MCF 10A (cell line): ENCODE measurements around the gene ATP2A2. TPM values are rescaled to one million over a fixed set of nuclear protein-coding genes. Genes with fewer than 3 reads are reported as not detected.
"Not testable (repeated sequence)": the region's sequence is repeated elsewhere in the genome, so short reads cannot be mapped to it uniquely, and the experiment has no call there.

Source experiments
- BruUV-seq: library from RNA; stranded (reverse); fragments of 400-500 nt; replicated peaks from 2 replicates; lab custom pipeline; 2021; lab: Mats Ljungman, UMichigan
- CTCF ChIA-PET: fragments of 300-600 bp; sonication (Branson Sonifier 250); formaldehyde crosslinking; extraction: SDS; loops from one replicate; lab custom pipeline; 2021; ENCODE audit warnings: antibody characterized with exemption, inconsistent platforms; lab: Yijun Ruan, JAX
- POLR2A ChIA-PET: fragments of 300-600, 350-650 bp; sonication (Branson Sonifier 250); formaldehyde crosslinking; extraction: SDS; loops from one replicate; lab custom pipeline; 2020; ENCODE audit warnings: antibody characterized with exemption, inconsistent platforms; lab: Yijun Ruan, JAX
- DNase-seq: peaks from one replicate; pipeline ENCODE4 v3.0.0-alpha.2; 2018; ENCODE audit not compliant: unreplicated experiment
- H3K27ac Mint-ChIP-seq: one replicate; pipeline ENCODE4 v1.8.0; 2022; ENCODE audit warnings: mild to moderate bottlenecking, low read depth, mixed read lengths; ENCODE audit not compliant: unreplicated experiment
- H3K27me3 Mint-ChIP-seq: one replicate; pipeline ENCODE4 v1.8.0; 2022; ENCODE audit warnings: mixed read lengths; ENCODE audit not compliant: insufficient read depth, unreplicated experiment
- H3K36me3 Mint-ChIP-seq: one replicate; pipeline ENCODE4 v1.8.0; 2022; ENCODE audit warnings: mild to moderate bottlenecking, moderate library complexity, mixed read lengths; ENCODE audit not compliant: insufficient read depth, unreplicated experiment
- H3K4me1 Mint-ChIP-seq: one replicate; pipeline ENCODE4 v1.8.0; 2022; ENCODE audit warnings: mixed read lengths; ENCODE audit not compliant: insufficient read depth, unreplicated experiment
- H3K4me3 Mint-ChIP-seq: one replicate; pipeline ENCODE4 v1.8.0; 2022; ENCODE audit warnings: mild to moderate bottlenecking, moderate library complexity, mixed read lengths; ENCODE audit not compliant: unreplicated experiment
- H3K9me3 Mint-ChIP-seq: one replicate; pipeline ENCODE4 v1.8.0; 2022; ENCODE audit warnings: mixed read lengths; ENCODE audit not compliant: unreplicated experiment
- CTCF ChIP-seq: fragments of 200-600 bp; IDR thresholded peaks from one replicate; pipeline ENCODE4 v1.8.0; 2022; ENCODE audit warnings: antibody characterized with exemption, mild to moderate bottlenecking; ENCODE audit not compliant: unreplicated experiment
- intact Hi-C: fragments of 100-400 bp; cut with micrococcal nuclease; formaldehyde crosslinking; loops from 2 replicates; pipeline ENCODE4 v1.14.1; 2022
- total RNA-seq: library from RNA; stranded (reverse); gene quantifications from 2 replicates; pipeline ENCODE4 v1.2.3, GENCODE V29; 2022

Gene ATP2A2
- total RNA-seq, 1 experiment from 2014 or later: 272 TPM

GRCh38 chr12:110339184-110339952 is 58.3 kb downstream of the ATP2A2 start:
- POLR2A ChIA-PET: interaction anchor here (0.6 to 3.3 kb wide), 16 partner anchors 8 to 775 kb away, joined by 3 to 25 read pairs (median 4); partner anchors contain the start of gene ATP2A2
- no peak for DNase-seq
- Mint-ChIP-seq H3K27ac (peak overlapping the region; percentile 47), H3K27me3 (no peaks in the 10 kb centered on the region), H3K4me3 (peak overlapping the region; percentile 28), H3K4me1 (peaks cover 24% of the 10 kb centered on the region), H3K36me3 (peaks cover 98% of the 10 kb centered on the region), H3K9me3 (no peaks in the 10 kb centered on the region)
- intact Hi-C loops: loop anchor here (2.0 kb wide), 2 partner anchors 59 to 239 kb away; partner anchors contain the start of gene ATP2A2
- CTCF ChIA-PET: interaction anchor here (0.5 to 1.1 kb wide), 7 partner anchors 9 to 237 kb away, joined by 3 to 5 read pairs (median 4); no protein-coding TSS in a partner anchor
- no TSS peak for BruUV-seq
- no peak for TF ChIP-seq CTCF

- TSS peak; percentile 71 for BruUV-seq
- intact Hi-C loops, H3K27me3 Mint-ChIP-seq, DNase-seq, H3K9me3 Mint-ChIP-seq: not testable (repeated sequence)
- peak overlapping the region; percentile 50 for H3K4me3 Mint-ChIP-seq
- H3K27ac Mint-ChIP-seq: peak overlapping the region; percentile 47
- H3K4me1 Mint-ChIP-seq: peaks cover 24% of the 10 kb centered on the region
- CTCF ChIA-PET: interaction anchor here (0.6 to 1.1 kb wide), 6 partner anchors 8 to 94 kb away, joined by 3 to 4 read pairs (median 3); no protein-coding TSS in a partner anchor
- POLR2A ChIA-PET: interaction anchor here (0.6 to 3.3 kb wide), 20 partner anchors 9 to 774 kb away, joined by 3 to 25 read pairs (median 4); partner anchors contain the start of genes ARPC3 and ATP2A2
- H3K36me3 Mint-ChIP-seq: peaks cover 98% of the 10 kb centered on the region
Measured at GRCh38 chr12:110340261-110340660, 59.2 kb downstream of the ATP2A2 start.

GRCh38 chr12:110340706-110341105 is 59.7 kb downstream of the ATP2A2 start:
- POLR2A ChIA-PET: interaction anchor here (0.6 to 3.3 kb wide), 17 partner anchors 10 to 225 kb away, joined by 3 to 25 read pairs (median 5); partner anchors contain the start of genes ARPC3 and ATP2A2
- Mint-ChIP-seq H3K4me3 (peak overlapping the region; percentile 50), H3K27me3 (no peaks in the 10 kb centered on the region), H3K27ac (peak overlapping the region; percentile 47), H3K4me1 (peaks cover 24% of the 10 kb centered on the region), H3K9me3 (no peaks in the 10 kb centered on the region), H3K36me3 (peaks cover 98% of the 10 kb centered on the region)
- CTCF ChIA-PET: interaction anchor here (0.8 to 1.0 kb wide), 3 partner anchors 9 to 90 kb away, joined by 3 to 4 read pairs (median 3); no protein-coding TSS in a partner anchor
- intact Hi-C loops: no loop called here
- no peak for TF ChIP-seq CTCF
- BruUV-seq: no TSS peak
- DNase-seq: peak; percentile 72

GRCh38 chr12:110342157-110342556 is 61.1 kb downstream of the ATP2A2 start:
- DNase-seq: no peak
- POLR2A ChIA-PET: interaction anchor here (1.3 to 3.0 kb wide), 2 partner anchors 12 to 61 kb away, joined by 6 to 16 read pairs; partner anchors contain the start of gene ATP2A2
- Mint-ChIP-seq H3K9me3 (no peaks in the 10 kb centered on the region), H3K4me1 (peaks cover 24% of the 10 kb centered on the region), H3K36me3 (peaks cover 97% of the 10 kb centered on the region), H3K4me3 (no peak overlapping the region), H3K27me3 (no peaks in the 10 kb centered on the region), H3K27ac (no peak overlapping the region)
- intact Hi-C loops: no loop called here
- no peak for TF ChIP-seq CTCF
- BruUV-seq: no TSS peak
- CTCF ChIA-PET: interaction anchor here (1.4 kb wide), 1 partner anchor 18 kb away, joined by 4 read pairs; no protein-coding TSS in a partner anchor
